CD4-positive, alpha-beta T cell treated with Interleukin-4 for 4 hours (primary cell): Measurements from ENCODE around the gene ZNF343.
A peak's percentile ranks its signal among the peaks of the same experiment; 100 is the strongest.
"Not testable (repeated sequence)": the region's sequence is repeated elsewhere in the genome, so short reads cannot be mapped to it uniquely, and the experiment has no call there.

Experiments
- DNase-seq: peaks from one replicate; pipeline ENCODE4 v3.0.0-alpha.2; 2020

Gene ZNF343

GRCh38 chr20:2520617-2521016 is 11.9 kb upstream of the ZNF343 start:
- DNase-seq = no peak

- no peak for DNase-seq
Observed at GRCh38 chr20:2519115-2519809, 10.5 kb upstream of the ZNF343 start.

GRCh38 chr20:2518558-2518957 is 9.8 kb upstream of the ZNF343 start:
- no peak for DNase-seq

GRCh38 chr20:2518096-2518495 is 9.4 kb upstream of the ZNF343 start:
- DNase-seq = no peak

GRCh38 chr20:2516399-2516798 is 7.7 kb upstream of the ZNF343 start:
- no peak for DNase-seq

- no peak for DNase-seq
Observed at GRCh38 chr20:2515203-2515602, 6.5 kb upstream of the ZNF343 start.

- no peak for DNase-seq
Observed at GRCh38 chr20:2509794-2510193, 1.1 kb upstream of the ZNF343 start.

- DNase-seq = no peak
Observed at GRCh38 chr20:2509468-2509781, 710 bp upstream of the ZNF343 start.

- no peak for DNase-seq
Observed at GRCh38 chr20:2507875-2508630, 662 bp downstream of the ZNF343 start.

- DNase-seq = no peak
Observed at GRCh38 chr20:2507464-2507863, 1.3 kb downstream of the ZNF343 start.

- not testable (repeated sequence) for DNase-seq
Observed at GRCh38 chr20:2506426-2506825, 2.3 kb downstream of the ZNF343 start.

GRCh38 chr20:2504803-2505202 is 3.9 kb downstream of the ZNF343 start:
- DNase-seq = not testable (repeated sequence)

- DNase-seq = not testable (repeated sequence)
Observed at GRCh38 chr20:2502808-2503384, 5.8 kb downstream of the ZNF343 start.

- no peak for DNase-seq
Observed at GRCh38 chr20:2485661-2486060, 23.1 kb downstream of the ZNF343 start.

- DNase-seq = no peak
Observed at GRCh38 chr20:2485080-2485479, 23.6 kb downstream of the ZNF343 start.

- no peak for DNase-seq
Observed at GRCh38 chr20:2483504-2483903, 25.2 kb downstream of the ZNF343 start.

GRCh38 chr20:2480381-2480780 is 28.3 kb downstream of the ZNF343 start:
- no peak for DNase-seq

GRCh38 chr20:2476742-2477615 is 31.7 kb downstream of the ZNF343 start:
- DNase-seq = no peak

GRCh38 chr20:2475850-2476741 is 32.6 kb downstream of the ZNF343 start:
- DNase-seq = no peak

GRCh38 chr20:2473516-2473915 is 35.2 kb downstream of the ZNF343 start:
- no peak for DNase-seq

GRCh38 chr20:2470423-2471193 is 38.1 kb downstream of the ZNF343 start, which contains the start of gene SNRPB:
TSS of gene SNRPB (minus strand) at chr20:2470789. CDS start at chr20:2470690, 99 bp downstream.
- DNase-seq = peak; percentile 97
